Large intestine (tissue), 3 donors: ENCODE measurements around the gene SLC1A1. TPM values are rescaled to one million over a fixed set of nuclear protein-coding genes. Genes with fewer than 3 reads are reported as not detected.

Experiments
- DNase-seq, 2 donors: peaks; one replicate each; pipeline versions ENCODE4 v3.0.0 to v3.0.0-alpha.2; 2013
- H3K27ac ChIP-seq: one replicate; pipeline ENCODE4 v1.5.1; 2013; ENCODE audit warnings: low read length
- H3K27me3 ChIP-seq: 2 replicates; pipeline ENCODE4 v1.6.1; 2013; ENCODE audit warnings: low read length; ENCODE audit not compliant: control insufficient read depth, insufficient read depth
- H3K36me3 ChIP-seq: 2 replicates; pipeline ENCODE4 v1.6.1; 2013; ENCODE audit warnings: low read length; ENCODE audit not compliant: control insufficient read depth, insufficient read depth
- H3K4me1 ChIP-seq: one replicate; pipeline ENCODE4 v1.6.1; 2013; ENCODE audit warnings: low read length; ENCODE audit not compliant: control insufficient read depth, insufficient read depth
- H3K4me3 ChIP-seq: one replicate; pipeline ENCODE4 v1.5.1; 2013; ENCODE audit warnings: low read length
- H3K9me3 ChIP-seq: one replicate; pipeline ENCODE4 v1.6.1; 2013; ENCODE audit warnings: mild to moderate bottlenecking, low read depth, low read length, moderate library complexity; ENCODE audit not compliant: control insufficient read depth
- WGBS: methylation state at CpG from one replicate; pipeline ENCODE4 v1.1.5; 2013; ENCODE audit warnings: low lambda C conversion rate; ENCODE audit not compliant: insufficient coverage; 5-methylcytosine and 5-hydroxymethylcytosine counted together
- polyA plus RNA-seq: library from polyadenylated mRNA; unstranded; fragments of 120-200 nt; gene quantifications from one replicate; pipeline ENCODE4 v1.2.1, GENCODE V29; 2013

Gene SLC1A1
- polyA plus RNA-seq, 1 donor, result 42.5 TPM

GRCh38 chr9:4588721-4589120 is 98.5 kb downstream of the SLC1A1 start:
- Histone ChIP-seq H3K36me3 (peaks cover 22% of the 10 kb centered on the region), H3K27ac (no peak overlapping the region), H3K9me3 (no peaks in the 10 kb centered on the region), H3K27me3 (no peaks in the 10 kb centered on the region), H3K4me1 (no peaks in the 10 kb centered on the region), H3K4me3 (no peak overlapping the region)
- no CpG with 5 or more reads among the region's 2 CpGs for WGBS
- DNase-seq, result no peak

DNA sequence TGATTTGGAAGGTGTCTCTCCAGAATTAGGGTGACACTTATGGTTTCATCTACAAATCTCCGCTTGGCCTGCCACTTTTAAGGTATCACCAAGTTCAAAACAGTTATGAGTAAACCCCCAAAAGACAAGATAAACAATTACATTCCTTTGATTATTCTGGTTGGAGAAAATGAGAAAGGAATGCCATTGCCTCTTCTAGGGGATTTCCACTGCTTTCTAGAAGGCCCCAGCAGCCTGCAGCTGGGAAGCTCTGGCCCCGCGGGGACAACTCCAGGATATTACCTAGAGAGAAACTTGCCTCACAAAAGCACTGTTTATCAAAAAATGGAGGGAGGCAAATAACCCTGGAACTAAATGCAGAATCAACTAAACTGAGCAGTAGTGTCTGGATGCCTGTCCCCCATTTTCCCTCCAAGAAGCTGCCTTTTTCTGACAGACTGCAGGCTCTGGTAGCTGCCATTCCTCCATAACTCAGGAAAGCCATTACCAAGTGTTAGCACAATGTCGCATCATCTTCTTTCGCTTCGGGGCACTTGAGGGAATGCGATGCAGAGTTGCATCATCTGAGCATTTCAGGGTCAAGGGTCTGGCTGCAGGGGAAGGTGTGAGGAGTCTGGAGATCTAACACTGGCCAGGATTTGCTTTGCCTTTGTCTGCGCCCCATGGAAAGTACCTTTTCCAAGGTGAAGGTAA is 100.3 kb downstream of the SLC1A1 start:
- peak in 1 of 2 donors; percentile 31 for DNase-seq
- Histone ChIP-seq H3K27me3 (no peaks in the 10 kb centered on the region), H3K4me3 (no peak overlapping the region), H3K36me3 (peaks cover 4% of the 10 kb centered on the region), H3K27ac (no peak overlapping the region), H3K4me1 (no peaks in the 10 kb centered on the region), H3K9me3 (no peaks in the 10 kb centered on the region)
- no CpG with 5 or more reads among the region's 8 CpGs for WGBS

DNA sequence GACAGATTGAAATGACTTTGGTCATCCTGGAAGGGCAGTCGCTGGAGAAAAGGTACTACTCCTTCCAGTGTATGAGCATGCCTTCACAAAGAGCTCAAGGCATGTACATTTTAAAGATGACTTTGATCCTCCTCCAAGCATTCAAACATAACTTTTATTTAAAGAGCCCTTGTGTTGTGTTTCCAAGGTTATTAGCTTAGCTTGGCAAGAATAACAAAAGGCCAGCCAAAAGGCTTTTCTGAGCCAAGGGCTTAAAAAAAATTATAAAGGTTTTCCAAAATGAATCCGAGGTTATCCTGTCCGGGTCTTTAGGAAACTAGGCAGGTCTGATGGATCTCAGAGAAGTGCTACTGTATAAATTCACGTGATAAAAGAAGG is 100.8 kb downstream of the SLC1A1 start:
- Histone ChIP-seq H3K36me3 (peaks cover 8% of the 10 kb centered on the region), H3K27ac (no peak overlapping the region), H3K9me3 (no peaks in the 10 kb centered on the region), H3K4me1 (no peaks in the 10 kb centered on the region), H3K4me3 (no peak overlapping the region), H3K27me3 (no peaks in the 10 kb centered on the region)
- DNase-seq, result no peak
- WGBS, result 93% methylated on average over 2 of the region's 4 CpGs

DNA sequence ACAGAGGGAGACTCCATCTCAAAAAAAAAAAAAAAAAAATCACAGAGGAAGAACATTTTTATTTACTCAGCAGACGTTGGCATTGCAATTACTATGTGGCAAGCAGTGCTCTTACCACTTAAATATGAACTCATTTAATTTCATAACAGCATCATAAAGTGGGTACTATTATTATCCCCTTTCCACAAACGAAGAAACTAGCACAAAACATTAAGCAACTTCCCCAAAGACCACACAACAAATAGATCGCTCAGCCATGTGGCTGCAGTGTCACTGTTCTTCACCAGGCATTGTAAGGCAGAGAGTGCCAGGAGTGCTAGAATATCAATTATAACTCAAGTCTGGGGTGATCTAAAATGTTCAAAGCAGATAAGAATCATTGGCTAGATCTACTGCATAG is 102.0 kb downstream of the SLC1A1 start:
- H3K27me3 ChIP-seq, result no peaks in the 10 kb centered on the region
- H3K27ac ChIP-seq, result no peak overlapping the region
- H3K4me1 ChIP-seq, result no peaks in the 10 kb centered on the region
- peaks cover 7% of the 10 kb centered on the region for H3K36me3 ChIP-seq
- no peak overlapping the region for H3K4me3 ChIP-seq
- H3K9me3 ChIP-seq, result no peaks in the 10 kb centered on the region
- WGBS, result 60% methylated on average over 1 of the region's 3 CpGs
- DNase-seq, result no peak

DNA sequence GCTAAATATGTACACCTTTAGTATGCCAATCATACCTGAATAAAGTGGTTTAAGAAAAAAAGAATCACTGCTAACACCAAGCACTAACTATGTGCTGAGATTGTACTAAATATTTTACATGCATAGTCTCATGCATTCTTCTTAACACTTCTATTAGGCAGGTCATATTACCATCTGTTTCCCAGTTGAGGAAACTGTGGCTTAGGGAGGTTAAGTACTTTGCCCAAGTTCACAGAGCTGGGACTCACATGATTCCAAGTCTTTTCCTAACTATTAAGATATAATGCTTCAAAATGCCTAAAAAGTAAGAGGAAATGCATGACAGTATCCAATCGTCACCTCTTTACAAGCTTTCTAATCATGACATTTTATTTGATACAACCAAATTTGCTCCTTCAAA is 102.6 kb downstream of the SLC1A1 start:
- H3K36me3 ChIP-seq, result peaks cover 7% of the 10 kb centered on the region
- no peak overlapping the region for H3K27ac ChIP-seq
- H3K27me3 ChIP-seq, result no peaks in the 10 kb centered on the region
- H3K4me1 ChIP-seq, result no peaks in the 10 kb centered on the region
- no peaks in the 10 kb centered on the region for H3K9me3 ChIP-seq
- H3K4me3 ChIP-seq, result no peak overlapping the region
- DNase-seq, result no peak
- 64% methylated on average over 1 of the region's 1 CpG for WGBS

DNA sequence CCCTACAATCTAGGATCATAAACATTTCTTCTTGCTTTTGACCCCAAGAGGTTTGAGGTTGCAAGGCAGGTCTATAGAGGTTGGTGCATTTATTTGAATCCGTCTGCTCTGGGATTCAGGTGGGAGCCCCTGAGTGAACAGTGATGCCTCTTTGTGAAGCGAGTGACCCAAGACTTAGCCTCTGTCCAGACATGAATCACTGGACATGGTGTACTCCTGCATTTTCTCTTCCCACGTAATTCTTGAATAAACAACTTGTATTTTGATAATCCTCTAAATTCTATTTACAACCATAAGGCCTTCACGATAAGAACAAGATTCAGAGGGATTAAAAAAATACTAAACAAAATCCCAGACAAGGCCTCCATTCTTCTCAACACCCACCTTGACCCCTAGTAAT is 104.3 kb downstream of the SLC1A1 start:
- Histone ChIP-seq H3K9me3 (no peaks in the 10 kb centered on the region), H3K27me3 (no peaks in the 10 kb centered on the region), H3K36me3 (peaks cover 6% of the 10 kb centered on the region), H3K4me1 (no peaks in the 10 kb centered on the region), H3K27ac (no peak overlapping the region), H3K4me3 (no peak overlapping the region)
- DNase-seq, result no peak
- WGBS, result 67% methylated on average over 1 of the region's 4 CpGs

DNA sequence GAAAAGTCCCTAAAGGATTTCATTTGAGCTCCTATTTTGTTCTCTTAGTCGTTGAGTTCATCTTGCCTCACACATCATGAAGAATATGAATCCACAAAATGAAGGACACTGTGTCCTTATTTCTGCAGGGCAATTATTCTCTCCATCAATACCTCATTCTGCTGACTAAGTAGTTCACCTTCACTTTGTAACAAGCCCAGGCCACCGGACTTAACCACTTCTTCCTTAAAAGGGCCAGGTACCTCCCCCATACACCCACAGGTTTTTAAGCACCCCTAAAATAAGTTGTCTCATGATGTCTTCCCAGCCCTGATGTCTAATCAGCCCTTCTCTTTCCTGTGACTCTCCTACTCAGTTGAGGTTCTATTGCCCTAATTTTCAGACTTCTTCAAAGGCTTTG is 104.7 kb downstream of the SLC1A1 start:
- H3K27ac ChIP-seq, result no peak overlapping the region

DNA sequence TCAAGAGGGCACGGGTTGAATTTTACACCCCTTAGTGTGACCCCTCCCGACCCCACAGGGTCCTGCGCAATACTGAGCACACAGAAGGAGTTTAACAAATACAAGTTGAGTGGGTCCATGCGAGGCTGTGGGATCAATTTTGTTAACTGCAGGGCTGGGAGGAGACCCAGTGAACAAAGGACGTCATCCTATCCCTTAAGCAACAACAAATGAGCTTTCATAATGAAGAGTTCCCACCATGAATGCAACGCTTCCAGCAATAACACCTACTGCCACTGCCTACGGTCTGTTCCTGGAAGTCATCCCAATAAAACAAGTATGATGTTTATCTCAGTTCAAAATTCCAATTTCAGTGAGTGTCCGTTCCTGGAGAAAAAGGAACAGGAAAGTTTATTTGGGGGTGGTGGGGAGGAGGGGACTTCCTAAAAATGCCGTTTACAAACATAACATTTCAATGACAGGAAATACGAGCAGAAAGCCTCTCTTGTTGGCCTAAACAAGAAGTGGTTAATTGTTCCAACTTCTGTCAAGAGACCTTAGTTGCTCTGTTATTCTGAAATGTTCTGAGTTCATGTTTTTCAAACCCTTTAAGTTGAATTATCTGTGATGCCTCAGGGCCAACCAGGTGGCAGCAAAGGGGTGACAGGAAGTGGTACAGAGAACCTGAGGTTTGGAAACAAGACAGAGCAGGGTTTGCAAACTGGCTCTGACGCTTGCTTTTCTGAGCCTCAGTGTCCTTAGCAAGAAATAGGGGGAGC is 106.1 kb downstream of the SLC1A1 start:
- no CpG with 5 or more reads among the region's 11 CpGs for WGBS
- H3K4me3 ChIP-seq, result no peak overlapping the region
- no peak overlapping the region for H3K27ac ChIP-seq
- H3K9me3 ChIP-seq, result no peaks in the 10 kb centered on the region
- H3K27me3 ChIP-seq, result no peaks in the 10 kb centered on the region
- DNase-seq, result no peak
- no peaks in the 10 kb centered on the region for H3K4me1 ChIP-seq
- H3K36me3 ChIP-seq, result peaks cover 13% of the 10 kb centered on the region

More for the DNA sequence above, 104.7 kb downstream of the SLC1A1 start:
- Histone ChIP-seq H3K27me3 (no peaks in the 10 kb centered on the region), H3K4me1 (no peaks in the 10 kb centered on the region), H3K36me3 (peaks cover 10% of the 10 kb centered on the region), H3K4me3 (no peak overlapping the region), H3K9me3 (no peaks in the 10 kb centered on the region)
- 75% methylated on average over 1 of the region's 2 CpGs for WGBS
- no peak for DNase-seq

- Histone ChIP-seq H3K36me3 (peaks cover 32% of the 10 kb centered on the region), H3K4me3 (no peak overlapping the region), H3K9me3 (no peaks in the 10 kb centered on the region), H3K4me1 (no peaks in the 10 kb centered on the region), H3K27me3 (no peaks in the 10 kb centered on the region), H3K27ac (no peak overlapping the region)
- WGBS, result no CpG with 5 or more reads among the region's 1 CpG
- no peak for DNase-seq
Measured at GRCh38 chr9:4600368-4600767, 110.1 kb downstream of the SLC1A1 start.

GRCh38 chr9:4603830-4604229 is 113.6 kb downstream of the SLC1A1 start:
- Histone ChIP-seq H3K4me1 (no peaks in the 10 kb centered on the region), H3K9me3 (no peaks in the 10 kb centered on the region), H3K27me3 (no peaks in the 10 kb centered on the region), H3K4me3 (no peak overlapping the region), H3K36me3 (peaks cover 27% of the 10 kb centered on the region), H3K27ac (no peak overlapping the region)
- 90% methylated on average over 2 of the region's 5 CpGs for WGBS
- no peak for DNase-seq

- H3K4me3 ChIP-seq, result no peak overlapping the region
- H3K4me1 ChIP-seq, result no peaks in the 10 kb centered on the region
- H3K27ac ChIP-seq, result no peak overlapping the region
- H3K36me3 ChIP-seq, result peaks cover 25% of the 10 kb centered on the region
- H3K9me3 ChIP-seq, result no peaks in the 10 kb centered on the region
- H3K27me3 ChIP-seq, result no peaks in the 10 kb centered on the region
- peak; percentile 50 to 62 for DNase-seq
Measured at GRCh38 chr9:4604678-4605095, 114.4 kb downstream of the SLC1A1 start.
